ENCODE measurements around the gene RPS18. TPM values are rescaled to one million over a fixed set of nuclear protein-coding genes. Genes with fewer than 3 reads are reported as not detected.

The RPS18 gene
- total and polyA plus RNA-seq, 10 of the 15 experiments (the other 5 are each of a cell fraction or from before 2014, with no cell fraction given) = 4,228 to 20,828 (median 7,406) TPM

DNA sequence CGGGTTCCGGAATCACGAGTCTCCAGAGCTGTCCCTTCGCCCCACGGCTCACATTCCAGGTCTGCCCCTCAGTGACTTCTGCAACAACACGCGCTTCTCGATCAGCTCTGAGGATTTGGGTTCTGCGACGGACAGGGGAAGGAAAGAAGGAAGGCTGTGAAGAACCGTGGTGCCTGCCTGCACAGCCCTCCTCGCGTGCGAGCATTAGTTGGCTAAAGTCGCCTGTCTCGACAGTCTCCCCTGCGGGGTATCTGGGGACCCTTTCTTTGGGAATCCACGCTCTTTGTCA, 23.3 kb upstream of the RPS18 start (continued):
- TF ChIP-seq BACH1 (IDR thresholded peaks at IDR 0.05; ENCODE audit: borderline replicate concordance) (0 out of 2 replicates have a peak, but pooled peaks have one; percentile 5), MXI1 (IDR thresholded peaks at IDR 0.05; ENCODE audit: low read depth, low read length) (0 out of 2 replicates have a peak, but pooled peaks have one; percentile 2)
- TF ChIP-seq, protein P1, sequence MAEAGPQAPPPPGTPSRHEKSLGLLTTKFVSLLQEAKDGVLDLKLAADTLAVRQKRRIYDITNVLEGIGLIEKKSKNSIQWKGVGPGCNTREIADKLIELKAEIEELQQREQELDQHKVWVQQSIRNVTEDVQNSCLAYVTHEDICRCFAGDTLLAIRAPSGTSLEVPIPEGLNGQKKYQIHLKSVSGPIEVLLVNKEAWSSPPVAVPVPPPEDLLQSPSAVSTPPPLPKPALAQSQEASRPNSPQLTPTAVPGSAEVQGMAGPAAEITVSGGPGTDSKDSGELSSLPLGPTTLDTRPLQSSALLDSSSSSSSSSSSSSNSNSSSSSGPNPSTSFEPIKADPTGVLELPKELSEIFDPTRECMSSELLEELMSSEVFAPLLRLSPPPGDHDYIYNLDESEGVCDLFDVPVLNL (IDR thresholded peaks at IDR 0.05; ENCODE audit: low read depth, low read length) = no peak

DNA sequence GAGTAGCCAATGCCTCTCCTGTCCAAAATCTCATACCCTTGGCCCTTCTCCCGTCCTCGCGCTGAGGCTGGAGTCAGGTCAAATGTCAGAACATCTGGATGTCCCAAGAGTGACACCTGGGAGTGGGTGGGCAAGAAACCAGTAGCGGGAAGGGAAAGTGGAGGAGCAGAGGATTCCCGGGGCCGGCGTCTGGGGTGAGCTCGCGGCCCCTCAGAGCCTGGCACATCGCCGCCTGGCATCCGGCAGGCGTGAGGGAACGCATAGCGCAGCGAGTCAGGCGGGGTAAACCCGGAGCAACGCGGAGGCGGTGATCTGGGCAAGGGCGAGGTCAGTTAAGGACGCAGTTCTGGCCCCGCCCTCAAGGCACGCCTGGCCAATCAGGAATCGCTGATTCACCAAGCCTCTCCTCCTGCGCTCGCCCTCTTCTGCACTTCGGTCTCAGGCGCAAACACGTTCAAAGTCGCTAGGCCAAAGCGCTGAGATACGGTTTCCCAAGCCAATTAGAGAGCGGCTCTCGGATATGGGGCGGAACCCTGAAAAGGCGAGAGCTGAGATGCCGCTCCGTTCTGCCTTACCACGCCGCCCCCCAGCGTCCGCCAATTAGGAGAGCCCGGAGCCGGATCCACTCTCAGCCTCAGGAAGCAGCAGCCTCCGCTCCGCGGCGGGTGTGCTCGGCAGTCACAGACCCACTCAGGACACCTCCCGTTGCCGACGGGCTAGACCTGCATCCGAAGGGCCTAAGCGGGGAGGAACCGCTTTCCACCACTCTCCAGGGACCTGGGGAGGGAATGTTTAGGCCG, 22.7 kb upstream of the RPS18 start:
- Histone ChIP-seq H3K4me1 (ENCODE audit: control insufficient read depth, insufficient read depth, low read length) (peaks cover 10% of the 10 kb centered on the region), H3K27ac (ENCODE audit: control insufficient read depth, insufficient read depth) (peak overlapping the region; percentile 94), H3K9ac (ENCODE audit: control insufficient read depth, insufficient read depth, low read length) (peak overlapping the region; percentile 97), H3K4me3 (peak overlapping the region; percentile 78), H4K20me1 (ENCODE audit: control insufficient read depth, insufficient read depth) (no peaks in the 10 kb centered on the region), H3K9me3 (replicated peaks; ENCODE audit: control insufficient read depth, insufficient read depth, low read length) (no peaks in the 10 kb centered on the region), H3K79me2 (ENCODE audit: control insufficient read depth, insufficient read depth, low read length) (peaks cover 13% of the 10 kb centered on the region), H3K27me3 (replicated peaks in 1 of 2; ENCODE audit: control insufficient read depth in 2 of 2, insufficient read depth in 2 of 2, low read length in 1 of 2) (no peaks in the 10 kb centered on the region), H3K4me2 (ENCODE audit: control insufficient read depth, insufficient read depth) (peak overlapping the region; percentile 98), H2AFZ (ENCODE audit: control insufficient read depth, low read depth, low read length) (peak overlapping the region; percentile 94), H3K36me3 (ENCODE audit: control insufficient read depth in 2 of 2, insufficient read depth in 2 of 2, low read length in 1 of 2) (peaks cover 2 to 12% of the 10 kb centered on the region in 2 experiments; a peak in 2 of 4 replicates)
- RAD21 ChIA-PET (ENCODE audit: unreplicated experiment) = interaction anchor here (0.7 to 3.5 kb wide), 30 partner anchors 9 to 348 kb away, joined by 3 to 25 read pairs (median 6); partner anchors contain the start of genes HLA-DMA, HLA-DPA1, HLA-DPB1 and HSD17B8
- peak; percentile 99 for DNase-seq (ENCODE audit: low read depth, low spot score)
- in situ Hi-C loops (cut with MboI) = loop anchor here (5.0 kb wide), 2 partner anchors 132 to 247 kb away; no protein-coding TSS in a partner anchor
- SMC1A ChIA-PET (ENCODE audit: uncharacterized antibody, unreplicated experiment) = interaction anchor here (0.6 to 4.2 kb wide), 30 partner anchors 19 to 363 kb away, joined by 3 to 34 read pairs (median 4); partner anchors contain the start of genes HLA-DOA, RPS18, RXRB and VPS52
- POLR2A ChIA-PET = interaction anchor here (1.0 to 5.2 kb wide), 22 partner anchors 13 to 277 kb away, joined by 3 to 40 read pairs (median 5); partner anchors contain the start of genes B3GALT4, HLA-DPA1, HLA-DPB1 and PFDN6
- WGBS (ENCODE audit: insufficient coverage, insufficient replicate concordance, low lambda C conversion rate, missing lambda C conversion rate) = under 1% methylated on average over 58 of the region's 58 CpGs
- CTCF ChIA-PET = interaction anchor here (0.6 to 5.5 kb wide), 55 partner anchors 9 to 523 kb away, joined by 3 to 53 read pairs (median 7); partner anchors contain the start of genes B3GALT4, HLA-DPB1, HSD17B8 and RGL2
- peak; percentile 95 for ATAC-seq
- peak; percentile 100 for FAIRE-seq
- intact Hi-C loops (cut with micrococcal nuclease; ENCODE audit: unreplicated experiment) = loop anchor here (1.0 to 5.0 kb wide), 5 partner anchors 44 to 247 kb away; no protein-coding TSS in a partner anchor
- BruUV-seq (replicated peaks) = no TSS peak
- TF ChIP-seq, protein P2, sequence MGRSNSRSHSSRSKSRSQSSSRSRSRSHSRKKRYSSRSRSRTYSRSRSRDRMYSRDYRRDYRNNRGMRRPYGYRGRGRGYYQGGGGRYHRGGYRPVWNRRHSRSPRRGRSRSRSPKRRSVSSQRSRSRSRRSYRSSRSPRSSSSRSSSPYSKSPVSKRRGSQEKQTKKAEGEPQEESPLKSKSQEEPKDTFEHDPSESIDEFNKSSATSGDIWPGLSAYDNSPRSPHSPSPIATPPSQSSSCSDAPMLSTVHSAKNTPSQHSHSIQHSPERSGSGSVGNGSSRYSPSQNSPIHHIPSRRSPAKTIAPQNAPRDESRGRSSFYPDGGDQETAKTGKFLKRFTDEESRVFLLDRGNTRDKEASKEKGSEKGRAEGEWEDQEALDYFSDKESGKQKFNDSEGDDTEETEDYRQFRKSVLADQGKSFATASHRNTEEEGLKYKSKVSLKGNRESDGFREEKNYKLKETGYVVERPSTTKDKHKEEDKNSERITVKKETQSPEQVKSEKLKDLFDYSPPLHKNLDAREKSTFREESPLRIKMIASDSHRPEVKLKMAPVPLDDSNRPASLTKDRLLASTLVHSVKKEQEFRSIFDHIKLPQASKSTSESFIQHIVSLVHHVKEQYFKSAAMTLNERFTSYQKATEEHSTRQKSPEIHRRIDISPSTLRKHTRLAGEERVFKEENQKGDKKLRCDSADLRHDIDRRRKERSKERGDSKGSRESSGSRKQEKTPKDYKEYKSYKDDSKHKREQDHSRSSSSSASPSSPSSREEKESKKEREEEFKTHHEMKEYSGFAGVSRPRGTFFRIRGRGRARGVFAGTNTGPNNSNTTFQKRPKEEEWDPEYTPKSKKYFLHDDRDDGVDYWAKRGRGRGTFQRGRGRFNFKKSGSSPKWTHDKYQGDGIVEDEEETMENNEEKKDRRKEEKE (IDR thresholded peaks at IDR 0.05) = no peak
- TF ChIP-seq STAT3 (IDR thresholded peaks at IDR 0.05; ENCODE audit: low read depth, low read length) (no peak), PRDM15 (CRISPR knock-in tag; IDR thresholded peaks at IDR 0.05) (no peak), SRF (IDR thresholded peaks at IDR 0.05; ENCODE audit: low read depth in 2 of 2, low read length in 2 of 2) (peak in 1 of 2 experiments; percentile 21; a peak in 1 of 4 replicates), RAD51 (IDR thresholded peaks at IDR 0.05) (no peak), RCOR1 (conservative IDR thresholded peaks at IDR 0.05; ENCODE audit: low read depth, low read length) (no peak), MEF2B (IDR thresholded peaks at IDR 0.05; ENCODE audit: partially characterized antibody, poor library complexity, severe bottlenecking) (no peak)
